IPS-18a (cell line): Measurements from ENCODE around the gene NTRK2.
A peak's percentile ranks its signal among the peaks of the same experiment; 100 is the strongest.

Experiments
- H3K27ac ChIP-seq: one replicate; pipeline ENCODE4 v1.5.1; 2013; ENCODE audit warnings: low read length
- H3K27me3 ChIP-seq: one replicate; pipeline ENCODE4 v1.6.1; 2013; ENCODE audit warnings: mild to moderate bottlenecking, low read length; ENCODE audit not compliant: control insufficient read depth, insufficient read depth
- H3K36me3 ChIP-seq: one replicate; pipeline ENCODE4 v1.6.1; 2013; ENCODE audit warnings: low read depth, low read length; ENCODE audit not compliant: control insufficient read depth
- H3K4me1 ChIP-seq: one replicate; pipeline ENCODE4 v1.6.1; 2013; ENCODE audit warnings: low read depth, low read length; ENCODE audit not compliant: control insufficient read depth
- H3K4me3 ChIP-seq: one replicate; pipeline ENCODE4 v1.5.1; 2013; ENCODE audit warnings: low read length
- H3K9ac ChIP-seq: one replicate; pipeline ENCODE4 v1.6.1; 2013; ENCODE audit warnings: mild to moderate bottlenecking, low read length, moderate library complexity
- H3K9me3 ChIP-seq: one replicate; pipeline ENCODE4 v1.6.1; 2013; ENCODE audit warnings: low read depth, low read length; ENCODE audit not compliant: control insufficient read depth

The NTRK2 gene

DNA sequence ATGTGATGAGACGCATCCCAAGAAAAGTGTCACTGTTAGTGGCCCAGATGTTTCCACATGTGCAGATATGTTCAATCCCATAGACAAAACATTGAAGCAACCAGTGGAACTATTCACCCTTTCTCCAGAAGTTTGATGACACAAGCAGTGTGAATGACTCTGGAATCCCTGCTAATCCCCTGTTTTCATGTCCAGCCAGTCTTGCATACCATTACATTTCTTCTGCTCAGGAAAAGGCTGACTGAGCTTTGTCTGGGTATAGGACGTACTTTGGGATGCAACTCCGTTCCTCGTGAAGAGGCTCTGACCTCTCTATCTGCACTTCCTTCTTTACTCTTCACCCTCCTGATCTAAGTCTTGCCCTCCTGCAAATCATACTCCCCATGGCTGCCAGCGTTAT is 172.4 kb downstream of the NTRK2 start:
- no peaks in the 10 kb centered on the region for H3K27me3 ChIP-seq
- H3K9ac ChIP-seq, result no peak overlapping the region
- peaks cover 4% of the 10 kb centered on the region for H3K9me3 ChIP-seq
- no peaks in the 10 kb centered on the region for H3K36me3 ChIP-seq
- peaks cover 15% of the 10 kb centered on the region for H3K4me1 ChIP-seq
- H3K4me3 ChIP-seq, result no peak overlapping the region
- H3K27ac ChIP-seq, result no peak overlapping the region

DNA sequence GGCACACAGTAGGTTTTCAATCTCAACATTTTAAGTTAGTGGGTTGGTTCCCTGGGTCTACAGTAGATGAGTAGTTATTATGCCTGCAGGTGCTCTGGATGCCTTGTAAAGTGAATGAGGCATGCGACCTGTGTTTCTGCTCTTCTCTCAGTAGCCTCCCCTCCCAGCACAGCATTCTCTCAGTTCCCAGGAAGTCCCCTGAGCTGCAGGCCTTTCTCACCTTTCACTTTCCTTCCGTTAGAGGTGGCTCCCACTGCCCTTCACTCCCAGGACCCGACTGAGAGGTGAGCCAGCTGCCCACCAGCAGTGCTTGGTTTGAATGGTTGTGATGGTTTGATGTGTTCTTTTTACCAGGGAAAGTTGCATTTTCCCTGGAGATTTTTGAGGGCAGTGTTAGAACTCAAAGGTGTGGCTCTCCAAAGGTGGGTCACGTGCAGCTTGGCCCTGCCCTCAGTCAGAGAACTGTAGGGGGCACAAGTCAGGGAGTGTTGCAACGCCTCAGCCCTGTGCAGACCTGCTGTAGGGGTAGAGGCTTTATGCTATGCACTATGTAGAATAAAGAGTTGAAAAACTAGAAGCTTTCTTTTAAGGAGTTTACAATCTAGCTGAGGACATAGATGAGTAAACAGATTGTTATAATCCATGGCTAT is 173.8 kb downstream of the NTRK2 start:
- Histone ChIP-seq H3K36me3 (no peaks in the 10 kb centered on the region), H3K27ac (no peak overlapping the region), H3K4me3 (no peak overlapping the region), H3K4me1 (peaks cover 21% of the 10 kb centered on the region), H3K9ac (no peak overlapping the region), H3K9me3 (peaks cover 4% of the 10 kb centered on the region), H3K27me3 (no peaks in the 10 kb centered on the region)

- peaks cover 4% of the 10 kb centered on the region for H3K9me3 ChIP-seq
- H3K27ac ChIP-seq, result no peak overlapping the region
- H3K9ac ChIP-seq, result no peak overlapping the region
- no peaks in the 10 kb centered on the region for H3K36me3 ChIP-seq
- peak overlapping the region; percentile 3 for H3K4me3 ChIP-seq
- peaks cover 4% of the 10 kb centered on the region for H3K27me3 ChIP-seq
- H3K4me1 ChIP-seq, result peaks cover 30% of the 10 kb centered on the region
These were observed 176.7 kb downstream of the NTRK2 start for GRCh38 chr9:84845956-84846900.

GRCh38 chr9:84846906-84847305 is 177.4 kb downstream of the NTRK2 start:
- peak overlapping the region; percentile 3 for H3K4me3 ChIP-seq
- H3K27ac ChIP-seq, result no peak overlapping the region

GRCh38 chr9:84849049-84849448 is 179.5 kb downstream of the NTRK2 start:
- no peak overlapping the region for H3K9ac ChIP-seq
- H3K36me3 ChIP-seq, result no peaks in the 10 kb centered on the region
- no peak overlapping the region for H3K27ac ChIP-seq

More at GRCh38 chr9:84846906-84847305, 177.4 kb downstream of the NTRK2 start:
- Histone ChIP-seq H3K36me3 (no peaks in the 10 kb centered on the region), H3K27me3 (peaks cover 4% of the 10 kb centered on the region), H3K9ac (no peak overlapping the region), H3K9me3 (peaks cover 4% of the 10 kb centered on the region), H3K4me1 (peaks cover 35% of the 10 kb centered on the region)

DNA sequence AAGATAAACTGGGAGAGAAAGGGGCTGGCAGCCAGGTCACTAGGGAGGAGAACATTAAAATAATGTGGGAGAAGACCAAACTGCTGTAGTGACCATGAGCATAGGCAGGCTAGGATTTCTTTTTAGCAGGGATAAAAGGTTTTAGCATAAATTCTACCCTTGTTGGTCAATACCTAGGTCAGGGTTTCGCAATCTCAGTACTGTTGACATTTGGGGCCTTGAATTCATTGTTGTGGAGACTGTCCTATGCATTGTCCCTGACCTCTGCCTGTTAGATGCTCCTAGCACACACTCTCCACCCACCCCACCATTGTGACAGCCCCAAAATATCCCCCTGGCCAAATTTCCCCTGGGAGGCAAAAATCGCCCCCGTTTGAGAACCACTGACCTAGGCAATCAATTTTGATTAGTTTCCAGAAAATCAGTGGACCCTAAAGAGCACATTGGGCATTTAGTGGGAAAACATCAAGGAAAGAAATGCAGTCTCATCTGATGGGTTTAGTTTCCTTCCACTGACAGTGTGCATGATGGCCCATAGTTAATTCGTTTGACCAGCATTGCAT is 181.4 kb downstream of the NTRK2 start:
- Histone ChIP-seq H3K27me3 (peaks cover 4% of the 10 kb centered on the region), H3K9ac (no peak overlapping the region), H3K27ac (no peak overlapping the region), H3K4me1 (peaks cover 43% of the 10 kb centered on the region), H3K9me3 (no peaks in the 10 kb centered on the region), H3K4me3 (no peak overlapping the region), H3K36me3 (no peaks in the 10 kb centered on the region)

More at GRCh38 chr9:84849049-84849448, 179.5 kb downstream of the NTRK2 start:
- Histone ChIP-seq H3K4me1 (peaks cover 43% of the 10 kb centered on the region), H3K27me3 (peaks cover 4% of the 10 kb centered on the region), H3K9me3 (peaks cover 4% of the 10 kb centered on the region), H3K4me3 (no peak overlapping the region)

GRCh38 chr9:84851935-84852585 is 182.5 kb downstream of the NTRK2 start:
- Histone ChIP-seq H3K4me1 (peaks cover 37% of the 10 kb centered on the region), H3K9ac (no peak overlapping the region), H3K27me3 (peaks cover 4% of the 10 kb centered on the region), H3K36me3 (no peaks in the 10 kb centered on the region), H3K27ac (no peak overlapping the region), H3K9me3 (no peaks in the 10 kb centered on the region), H3K4me3 (no peak overlapping the region)

DNA sequence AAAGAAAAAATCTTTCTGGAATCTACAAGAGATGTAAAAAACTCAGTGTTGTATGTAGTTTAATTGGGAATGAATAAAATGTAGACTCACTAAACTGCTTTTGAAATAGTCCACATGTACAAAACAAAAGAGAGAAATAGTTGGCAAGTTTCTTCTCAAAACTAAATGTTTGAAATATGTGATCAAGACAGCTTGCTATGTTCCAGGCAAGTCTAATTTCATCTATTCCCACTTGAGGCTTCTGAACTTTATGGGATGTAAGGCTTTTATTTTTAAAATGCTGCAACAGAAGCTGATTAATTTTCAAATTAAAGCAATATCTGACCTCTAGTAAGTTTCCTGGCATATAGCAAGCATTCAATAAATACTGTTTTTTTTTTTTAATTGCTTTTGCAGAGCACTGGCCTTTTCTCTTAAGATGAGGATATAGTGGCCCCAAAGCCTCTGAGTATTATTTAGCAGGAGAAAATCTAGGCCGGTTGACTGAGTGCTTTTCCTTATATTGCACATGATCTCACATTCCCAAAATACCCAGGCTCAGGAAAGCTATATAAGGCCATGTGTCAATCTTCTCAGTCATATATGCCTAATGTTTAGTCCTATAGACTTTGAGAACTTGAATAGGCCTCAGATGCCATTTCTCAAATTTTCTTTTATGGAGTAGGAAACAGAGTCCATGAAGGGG is 183.2 kb downstream of the NTRK2 start:
- Histone ChIP-seq H3K4me1 (peaks cover 35% of the 10 kb centered on the region), H3K27ac (no peak overlapping the region), H3K9ac (no peak overlapping the region), H3K9me3 (no peaks in the 10 kb centered on the region), H3K4me3 (no peak overlapping the region), H3K36me3 (no peaks in the 10 kb centered on the region), H3K27me3 (peaks cover 4% of the 10 kb centered on the region)

- no peak overlapping the region for H3K9ac ChIP-seq
- peaks cover 37% of the 10 kb centered on the region for H3K4me1 ChIP-seq
- H3K27ac ChIP-seq, result no peak overlapping the region
- H3K4me3 ChIP-seq, result no peak overlapping the region
- H3K27me3 ChIP-seq, result no peaks in the 10 kb centered on the region
- H3K36me3 ChIP-seq, result no peaks in the 10 kb centered on the region
- H3K9me3 ChIP-seq, result no peaks in the 10 kb centered on the region
These were observed 186.7 kb downstream of the NTRK2 start for GRCh38 chr9:84856181-84856632.

DNA sequence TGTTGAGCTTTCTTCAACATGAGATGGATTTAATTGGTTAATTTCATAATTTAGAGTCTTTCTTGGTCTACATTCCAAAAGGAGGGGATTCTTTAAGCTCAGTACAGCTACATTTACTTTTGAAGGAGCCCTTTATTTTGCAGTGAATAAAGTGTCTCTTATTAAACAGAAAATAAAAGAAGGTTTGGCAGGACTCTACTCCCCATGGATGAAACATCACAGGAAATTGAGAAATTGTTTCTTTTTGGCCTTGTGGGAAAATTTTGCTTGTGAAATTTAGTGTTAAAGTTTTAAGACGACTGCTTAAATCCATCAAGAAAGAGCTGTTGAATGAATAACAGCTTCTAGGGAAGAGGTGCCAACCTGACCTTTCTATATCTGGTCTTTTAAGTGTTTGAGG is 187.7 kb downstream of the NTRK2 start:
- Histone ChIP-seq H3K36me3 (no peaks in the 10 kb centered on the region), H3K27ac (no peak overlapping the region), H3K9me3 (no peaks in the 10 kb centered on the region), H3K9ac (no peak overlapping the region), H3K4me1 (peaks cover 37% of the 10 kb centered on the region), H3K4me3 (no peak overlapping the region), H3K27me3 (no peaks in the 10 kb centered on the region)

GRCh38 chr9:84858364-84858763 is 188.8 kb downstream of the NTRK2 start:
- no peaks in the 10 kb centered on the region for H3K27me3 ChIP-seq
- no peak overlapping the region for H3K27ac ChIP-seq
- no peak overlapping the region for H3K4me3 ChIP-seq
- H3K4me1 ChIP-seq, result peaks cover 39% of the 10 kb centered on the region
- no peaks in the 10 kb centered on the region for H3K9me3 ChIP-seq
- H3K36me3 ChIP-seq, result no peaks in the 10 kb centered on the region
- no peak overlapping the region for H3K9ac ChIP-seq
